Sigmoid colon (tissue), 4 donors: ENCODE measurements around the gene PLPP6.

ENCODE experiments used
- EP300 ChIP-seq, 4 donors: sonication (generic); formaldehyde crosslinking; IDR thresholded peaks; one replicate each; pipeline ENCODE4 v1.6.1; 2017; ENCODE audit warnings: antibody characterized with exemption in 4 of 4
- POLR2A ChIP-seq, 2 donors: fragments of 450-650 bp; IDR thresholded peaks; one replicate each; pipeline ENCODE4 v1.6.1; 2016; ENCODE audit warnings: antibody characterized with exemption in 2 of 2, mild to moderate bottlenecking in 2 of 2, moderate library complexity in 2 of 2
- TF ChIP-seq, protein P1 (sequence below), 4 experiments: fragments of 450-650 bp in 3 of 4; fragments of 200-600 bp in 1 of 4; IDR thresholded peaks; one replicate each; pipeline ENCODE4 v1.5.1; 2016 to 2019; ENCODE audit warnings: antibody characterized with exemption in 4 of 4, mild to moderate bottlenecking in 3 of 4, moderate library complexity in 2 of 4

DNA sequence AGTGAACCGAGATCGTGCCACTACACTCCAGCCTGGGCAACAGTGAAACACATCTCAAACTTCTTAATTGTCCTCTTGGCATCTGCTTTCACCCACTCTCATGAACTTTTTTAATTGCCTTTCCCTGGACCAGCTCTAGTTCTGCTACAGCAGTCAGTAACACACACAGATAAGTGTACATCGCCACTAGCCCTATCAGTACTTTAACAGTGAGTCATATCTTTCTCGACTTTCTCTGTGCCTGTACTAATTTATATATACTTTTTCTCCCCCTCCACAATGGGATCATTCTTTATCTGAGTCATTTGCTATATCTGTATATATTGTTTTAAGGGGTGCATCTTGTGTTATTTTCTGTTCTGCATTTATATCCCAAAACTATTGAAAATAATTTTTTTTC lies 24.0 kb downstream of the PLPP6 start:
- TF ChIP-seq POLR2A (IDR thresholded peaks at IDR 0.05) (no peak), EP300 (IDR thresholded peaks at IDR 0.05) (no peak)
- TF ChIP-seq, protein P1, sequence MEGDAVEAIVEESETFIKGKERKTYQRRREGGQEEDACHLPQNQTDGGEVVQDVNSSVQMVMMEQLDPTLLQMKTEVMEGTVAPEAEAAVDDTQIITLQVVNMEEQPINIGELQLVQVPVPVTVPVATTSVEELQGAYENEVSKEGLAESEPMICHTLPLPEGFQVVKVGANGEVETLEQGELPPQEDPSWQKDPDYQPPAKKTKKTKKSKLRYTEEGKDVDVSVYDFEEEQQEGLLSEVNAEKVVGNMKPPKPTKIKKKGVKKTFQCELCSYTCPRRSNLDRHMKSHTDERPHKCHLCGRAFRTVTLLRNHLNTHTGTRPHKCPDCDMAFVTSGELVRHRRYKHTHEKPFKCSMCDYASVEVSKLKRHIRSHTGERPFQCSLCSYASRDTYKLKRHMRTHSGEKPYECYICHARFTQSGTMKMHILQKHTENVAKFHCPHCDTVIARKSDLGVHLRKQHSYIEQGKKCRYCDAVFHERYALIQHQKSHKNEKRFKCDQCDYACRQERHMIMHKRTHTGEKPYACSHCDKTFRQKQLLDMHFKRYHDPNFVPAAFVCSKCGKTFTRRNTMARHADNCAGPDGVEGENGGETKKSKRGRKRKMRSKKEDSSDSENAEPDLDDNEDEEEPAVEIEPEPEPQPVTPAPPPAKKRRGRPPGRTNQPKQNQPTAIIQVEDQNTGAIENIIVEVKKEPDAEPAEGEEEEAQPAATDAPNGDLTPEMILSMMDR (IDR thresholded peaks at IDR 0.05) = no peak
